OCI-LY1 (cell line): Measurements from ENCODE around the gene FXYD4.
"Not testable (repeated sequence)": the region's sequence is repeated elsewhere in the genome, so short reads cannot be mapped to it uniquely, and the experiment has no call there.

Source experiments
- H2AFZ ChIP-seq: fragments of 200-600 bp; sonication (generic), shearing (Covaris generic); 2 replicates; pipeline ENCODE4 v1.6.0; 2014; ENCODE audit warnings: antibody characterized with exemption, mild to moderate bottlenecking, low read length
- H3F3A ChIP-seq: fragments of 200-600 bp; sonication (generic), shearing (Covaris generic); 2 replicates; pipeline ENCODE4 v1.6.0; 2014; ENCODE audit warnings: mild to moderate bottlenecking, antibody characterized with exemption, low read length, moderate library complexity; ENCODE audit not compliant: insufficient read depth
- H3K27ac ChIP-seq: fragments of 200-600 bp; sonication (generic); 2 replicates; pipeline ENCODE4 v1.5.1; 2014; ENCODE audit warnings: low read length, mixed run types, mild to moderate bottlenecking, low read depth; ENCODE audit not compliant: poor library complexity, severe bottlenecking
- H3K27me3 ChIP-seq: fragments of 200-600 bp; sonication (generic); 2 replicates; pipeline ENCODE4 v1.6.0; 2014; ENCODE audit warnings: antibody characterized with exemption, mild to moderate bottlenecking, low read length, moderate library complexity; ENCODE audit not compliant: insufficient read depth
- H3K36me3 ChIP-seq: fragments of 200-600 bp; sonication (generic); 2 replicates; pipeline ENCODE4 v1.6.1; 2014; ENCODE audit warnings: mild to moderate bottlenecking, antibody characterized with exemption, low read length, moderate library complexity, mixed read lengths; ENCODE audit not compliant: insufficient read depth
- H3K4me1 ChIP-seq: fragments of 200-600 bp; sonication (generic); 2 replicates; pipeline ENCODE4 v1.5.1; 2014; ENCODE audit warnings: mild to moderate bottlenecking, low read length, moderate library complexity; ENCODE audit not compliant: insufficient read depth, severe bottlenecking
- H3K4me2 ChIP-seq: fragments of 200-600 bp; sonication (generic), shearing (Covaris generic); 2 replicates; pipeline ENCODE4 v1.6.1; 2014; ENCODE audit warnings: low read length
- H3K4me3 ChIP-seq: fragments of 200-600 bp; sonication (generic); 2 replicates; pipeline ENCODE4 v1.5.1; 2014; ENCODE audit warnings: low read length, low read depth, mild to moderate bottlenecking, mixed read lengths; ENCODE audit not compliant: poor library complexity, severe bottlenecking
- H3K79me2 ChIP-seq: fragments of 200-600 bp; shearing (Covaris generic); 2 replicates; pipeline ENCODE4 v1.6.1; 2016; ENCODE audit warnings: mixed run types, low read length, mixed read lengths; ENCODE audit not compliant: insufficient read depth
- H3K9ac ChIP-seq: fragments of 200-600 bp; sonication (generic), shearing (Covaris generic); 2 replicates; pipeline ENCODE4 v1.6.1; 2014; ENCODE audit warnings: mild to moderate bottlenecking, low read length, mixed read lengths
- H3K9me2 ChIP-seq: fragments of 200-600 bp; sonication (generic), shearing (Covaris generic); 2 replicates; pipeline ENCODE4 v1.6.1; 2014; ENCODE audit warnings: low read depth, mild to moderate bottlenecking, low read length, mixed read lengths
- H3K9me3 ChIP-seq: fragments of 200-600 bp; shearing (Covaris generic); 2 replicates; pipeline ENCODE4 v1.6.1; 2014; ENCODE audit warnings: low read length, mixed read lengths
- H4K20me1 ChIP-seq: fragments of 200-600 bp; sonication (generic), shearing (Covaris generic); 2 replicates; pipeline ENCODE4 v1.6.0; 2016; ENCODE audit warnings: mild to moderate bottlenecking, low read length; ENCODE audit not compliant: insufficient read depth
- CTCF ChIP-seq: fragments of 200-600 bp; sonication (generic), shearing (Covaris generic); IDR thresholded peaks from 2 replicates; pipeline ENCODE4 v1.5.1; 2017; ENCODE audit warnings: mild to moderate bottlenecking, antibody characterized with exemption, low read length, moderate library complexity, mixed read lengths
- EZH2 ChIP-seq: fragments of 200-600 bp; sonication (generic), shearing (Covaris generic); IDR thresholded peaks from 2 replicates; pipeline ENCODE4 v1.8.0; 2017; ENCODE audit warnings: borderline replicate concordance, mixed run types, mild to moderate bottlenecking, antibody characterized with exemption, low read length, moderate library complexity, mixed read lengths

The FXYD4 gene

GRCh38 chr10:43333653-43334052, 37.8 kb upstream of the FXYD4 start:
- Histone ChIP-seq H3K79me2 (no peaks in the 10 kb centered on the region), H3K4me2 (no peak overlapping the region), H3K9me2 (no peaks in the 10 kb centered on the region), H3K36me3 (no peaks in the 10 kb centered on the region; the same call in 1 of the 2 replicates), H3K9me3 (no peaks in the 10 kb centered on the region), H3K4me1 (no peaks in the 10 kb centered on the region), H3K4me3 (no peak overlapping the region), H2AFZ (no peak overlapping the region), H4K20me1 (no peaks in the 10 kb centered on the region), H3K9ac (no peak overlapping the region), H3K27ac (no peak overlapping the region), H3K27me3 (no peaks in the 10 kb centered on the region), H3F3A (no peaks in the 10 kb centered on the region)
- TF ChIP-seq CTCF (no peak), EZH2 (no peak)

- Histone ChIP-seq H3K4me2 (no peak overlapping the region), H3K27ac (no peak overlapping the region), H3K9me3 (no peaks in the 10 kb centered on the region), H3K27me3 (no peaks in the 10 kb centered on the region), H3K9ac (no peak overlapping the region), H2AFZ (no peak overlapping the region), H3K4me1 (no peaks in the 10 kb centered on the region), H4K20me1 (no peaks in the 10 kb centered on the region), H3F3A (no peaks in the 10 kb centered on the region), H3K4me3 (no peak overlapping the region), H3K36me3 (no peaks in the 10 kb centered on the region), H3K9me2 (no peaks in the 10 kb centered on the region), H3K79me2 (no peaks in the 10 kb centered on the region)
- no peak for TF ChIP-seq CTCF
- TF ChIP-seq EZH2 = no peak
Observed at GRCh38 chr10:43336061-43336460, 35.4 kb upstream of the FXYD4 start.

- no peak overlapping the region for H3K4me2 ChIP-seq
- H3K9me3 ChIP-seq = no peaks in the 10 kb centered on the region
- no peaks in the 10 kb centered on the region for H3K36me3 ChIP-seq
- H3K9me2 ChIP-seq = no peaks in the 10 kb centered on the region
- no peak overlapping the region for H2AFZ ChIP-seq
- H3K27ac ChIP-seq = no peak overlapping the region
- no peak overlapping the region for H3K9ac ChIP-seq
- no peaks in the 10 kb centered on the region for H4K20me1 ChIP-seq
- H3K4me1 ChIP-seq = no peaks in the 10 kb centered on the region
- no peaks in the 10 kb centered on the region for H3K27me3 ChIP-seq
- H3F3A ChIP-seq = no peaks in the 10 kb centered on the region
- TF ChIP-seq CTCF = no peak
- no peak for TF ChIP-seq EZH2
- no peaks in the 10 kb centered on the region for H3K79me2 ChIP-seq
- H3K4me3 ChIP-seq = no peak overlapping the region
Observed at GRCh38 chr10:43336641-43337318, 34.7 kb upstream of the FXYD4 start.

- H3K27ac ChIP-seq, H3K4me1 ChIP-seq, H3K27me3 ChIP-seq: not testable (repeated sequence)
Observed at GRCh38 chr10:43337536-43337935, 33.9 kb upstream of the FXYD4 start.

More at GRCh38 chr10:43337536-43337935, 33.9 kb upstream of the FXYD4 start:
- not testable (repeated sequence) for H3K9me2 ChIP-seq, H2AFZ ChIP-seq, H3K9me3 ChIP-seq, H3K4me2 ChIP-seq, H3K79me2 ChIP-seq, H3F3A ChIP-seq, H3K4me3 ChIP-seq, H3K9ac ChIP-seq, H4K20me1 ChIP-seq, H3K36me3 ChIP-seq
